Measurements from ENCODE around the gene PCSK7.

GRCh38 chr11:117221775-117222517, 9.9 kb downstream of the PCSK7 start:
- TF ChIP-seq CHD1 (IDR thresholded peaks at IDR 0.05; ENCODE audit: low read depth, low read length) (no peak), RFX5 (IDR thresholded peaks at IDR 0.05; ENCODE audit: low read depth, low read length) (no peak), POLR2A (IDR thresholded peaks at IDR 0.05; ENCODE audit: low read depth, low read length) (no peak), CTCF (conservative IDR thresholded peaks at IDR 0.05; ENCODE audit: low read depth, low read length) (0 out of 2 replicates have a peak, but pooled peaks have one; percentile 15), RAD21 (IDR thresholded peaks at IDR 0.05; ENCODE audit: low read length) (peak; percentile 13; the same call in 1 of the 2 replicates), RCOR1 (IDR thresholded peaks at IDR 0.05; ENCODE audit: insufficient replicate concordance, low read length) (no peak), NFE2L2 (IDR thresholded peaks at IDR 0.05; ENCODE audit: low read depth, low read length) (no peak), SMC3 (IDR thresholded peaks at IDR 0.05; ENCODE audit: low read depth, low read length) (no peak), MXI1 (IDR thresholded peaks at IDR 0.05; ENCODE audit: borderline replicate concordance, low read depth, low read length) (no peak), ELK1 (IDR thresholded peaks at IDR 0.05; ENCODE audit: borderline replicate concordance, low read depth, low read length) (no peak)
